ENCODE measurements around the gene DES.
"Not testable (repeated sequence)": the region's sequence is repeated elsewhere in the genome, so short reads cannot be mapped to it uniquely, and the experiment has no call there.

DNA sequence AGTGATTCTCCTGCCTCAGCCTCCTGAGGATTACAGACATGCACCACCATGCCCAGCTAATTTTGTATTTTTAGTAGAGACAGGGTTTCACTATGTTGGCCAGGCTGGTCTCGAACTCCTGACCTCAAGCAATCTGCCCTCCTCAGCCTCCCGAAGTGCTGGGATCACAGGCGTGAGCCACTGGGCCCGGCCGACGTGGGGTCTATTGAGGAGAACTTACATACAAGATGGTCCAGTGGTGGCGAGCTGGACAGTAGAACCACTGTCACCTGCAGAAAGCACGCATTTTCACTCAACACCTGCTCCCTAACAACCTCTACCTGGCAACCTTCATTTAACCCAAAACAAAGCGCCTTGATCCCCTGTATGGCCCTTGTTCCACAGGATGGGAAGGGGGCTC is 23.1 kb upstream of the DES start:
- not testable (repeated sequence) for TF ChIP-seq EZH2 (IDR thresholded peaks at IDR 0.05; ENCODE audit: borderline replicate concordance, low read length)
- TF ChIP-seq, protein P1, sequence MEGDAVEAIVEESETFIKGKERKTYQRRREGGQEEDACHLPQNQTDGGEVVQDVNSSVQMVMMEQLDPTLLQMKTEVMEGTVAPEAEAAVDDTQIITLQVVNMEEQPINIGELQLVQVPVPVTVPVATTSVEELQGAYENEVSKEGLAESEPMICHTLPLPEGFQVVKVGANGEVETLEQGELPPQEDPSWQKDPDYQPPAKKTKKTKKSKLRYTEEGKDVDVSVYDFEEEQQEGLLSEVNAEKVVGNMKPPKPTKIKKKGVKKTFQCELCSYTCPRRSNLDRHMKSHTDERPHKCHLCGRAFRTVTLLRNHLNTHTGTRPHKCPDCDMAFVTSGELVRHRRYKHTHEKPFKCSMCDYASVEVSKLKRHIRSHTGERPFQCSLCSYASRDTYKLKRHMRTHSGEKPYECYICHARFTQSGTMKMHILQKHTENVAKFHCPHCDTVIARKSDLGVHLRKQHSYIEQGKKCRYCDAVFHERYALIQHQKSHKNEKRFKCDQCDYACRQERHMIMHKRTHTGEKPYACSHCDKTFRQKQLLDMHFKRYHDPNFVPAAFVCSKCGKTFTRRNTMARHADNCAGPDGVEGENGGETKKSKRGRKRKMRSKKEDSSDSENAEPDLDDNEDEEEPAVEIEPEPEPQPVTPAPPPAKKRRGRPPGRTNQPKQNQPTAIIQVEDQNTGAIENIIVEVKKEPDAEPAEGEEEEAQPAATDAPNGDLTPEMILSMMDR (conservative IDR thresholded peaks at IDR 0.05 in 1 of 2, IDR thresholded peaks at IDR 0.05 in 1 of 2; ENCODE audit: extremely low read depth in 1 of 2, insufficient read depth in 1 of 2, low read depth in 1 of 2, low read length in 2 of 2), result not testable (repeated sequence)

All from mammary epithelial cell (primary cell).